Activated T-helper 2 cell treated with anti-CD3 and anti-CD28 coated beads, Interferon-gamma antibody, Interleukin-2, Interleukin-4, amounts not matched to agents 10 μg/mL and 5 μg/mL and 100 μg/mL, durations not matched to agents 14 hours and 24 hours and 36 hours (primary cell): ENCODE results near the gene SHD. TPM values are rescaled to one million over a fixed set of nuclear protein-coding genes. Genes with fewer than 3 reads are reported as not detected.
A peak's percentile ranks its signal among the peaks of the same experiment; 100 is the strongest.
"Not testable (repeated sequence)": the region's sequence is repeated elsewhere in the genome, so short reads cannot be mapped to it uniquely, and the experiment has no call there.

Experiments used
- DNase-seq: peaks from one replicate; pipeline ENCODE4 v3.0.0; 2021; ENCODE audit warnings: low spot score
- H3K27ac Mint-ChIP-seq: one replicate; pipeline ENCODE4 v1.8.0; 2021; ENCODE audit warnings: mixed read lengths
- H3K27me3 Mint-ChIP-seq: one replicate; pipeline ENCODE4 v1.8.0; 2021; ENCODE audit warnings: low read depth, mixed read lengths
- H3K36me3 Mint-ChIP-seq: one replicate; pipeline ENCODE4 v1.8.0; 2021; ENCODE audit warnings: low read depth, mixed read lengths
- H3K4me1 Mint-ChIP-seq: one replicate; pipeline ENCODE4 v1.8.0; 2021; ENCODE audit warnings: low read depth, mixed read lengths
- H3K4me3 Mint-ChIP-seq: one replicate; pipeline ENCODE4 v1.8.0; 2021; ENCODE audit warnings: low read depth, mild to moderate bottlenecking, moderate library complexity, mixed read lengths
- H3K9me3 Mint-ChIP-seq: one replicate; pipeline ENCODE4 v1.8.0; 2021; ENCODE audit warnings: mixed read lengths
- intact Hi-C: fragments of 100-400 bp; cut with micrococcal nuclease; formaldehyde crosslinking; loops from one replicate; pipeline ENCODE4 v1.15.1; 2023
- total RNA-seq: library from RNA; stranded (reverse); gene quantifications from 2 replicates; pipeline ENCODE4 v1.2.3, GENCODE V29; 2022

SHD gene
- total RNA-seq, 1 donor from 2014 or later, result 0.46 TPM

GRCh38 chr19:4327252-4327876 is 48.3 kb downstream of the SHD start:
- peak; percentile 66 for DNase-seq
- intact Hi-C loops, result loop anchor here (10.0 kb wide), 1 partner anchor 147 kb away; the partner anchor contains the start of gene HDGFL2

GRCh38 chr19:4327877-4328242 is 48.8 kb downstream of the SHD start:
- H3K27me3 Mint-ChIP-seq, result peaks cover 3% of the 10 kb centered on the region
- H3K36me3 Mint-ChIP-seq, result peaks cover 3% of the 10 kb centered on the region
- H3K4me3 Mint-ChIP-seq, result peak overlapping the region; percentile 83
- intact Hi-C loops, result loop anchor here (1.0 to 10.0 kb wide), 2 partner anchors 15 to 147 kb away; partner anchors contain the start of genes HDGFL2 and MPND
- H3K9me3 Mint-ChIP-seq, result no peaks in the 10 kb centered on the region
- DNase-seq, result peak; percentile 25
- no peak overlapping the region for H3K27ac Mint-ChIP-seq
- peaks cover 17% of the 10 kb centered on the region for H3K4me1 Mint-ChIP-seq

More at GRCh38 chr19:4327252-4327876, 48.3 kb downstream of the SHD start:
- peaks cover 3% of the 10 kb centered on the region for H3K36me3 Mint-ChIP-seq
- peaks cover 17% of the 10 kb centered on the region for H3K4me1 Mint-ChIP-seq
- H3K27me3 Mint-ChIP-seq, result peaks cover 3% of the 10 kb centered on the region
- H3K4me3 Mint-ChIP-seq, result peak overlapping the region; percentile 83
- no peaks in the 10 kb centered on the region for H3K9me3 Mint-ChIP-seq
- H3K27ac Mint-ChIP-seq, result peak overlapping the region; percentile 38

GRCh38 chr19:4328243-4328990 is 49.4 kb downstream of the SHD start:
- H3K36me3 Mint-ChIP-seq, result peaks cover 3% of the 10 kb centered on the region
- peaks cover 17% of the 10 kb centered on the region for H3K4me1 Mint-ChIP-seq
- peak overlapping the region; percentile 76 for H3K27ac Mint-ChIP-seq
- H3K27me3 Mint-ChIP-seq, result peaks cover 3% of the 10 kb centered on the region
- DNase-seq, result peak; percentile 85
- no peaks in the 10 kb centered on the region for H3K9me3 Mint-ChIP-seq
- peak overlapping the region; percentile 83 for H3K4me3 Mint-ChIP-seq
- intact Hi-C loops, result loop anchor here (1.0 to 10.0 kb wide), 2 partner anchors 15 to 146 kb away; partner anchors contain the start of genes HDGFL2 and MPND

GRCh38 chr19:4328991-4329681 is 50.1 kb downstream of the SHD start:
- Mint-ChIP-seq H3K27ac (peak overlapping the region; percentile 76), H3K4me3 (peak overlapping the region; percentile 83), H3K4me1 (peaks cover 17% of the 10 kb centered on the region)
- not testable (repeated sequence) for DNase-seq, H3K9me3 Mint-ChIP-seq, H3K36me3 Mint-ChIP-seq, H3K27me3 Mint-ChIP-seq
- intact Hi-C loops, result loop anchor here (1.0 to 10.0 kb wide), 2 partner anchors 14 to 146 kb away; partner anchors contain the start of genes HDGFL2 and MPND

GRCh38 chr19:4329858-4330257 is 50.8 kb downstream of the SHD start:
- Mint-ChIP-seq H3K27me3 (peaks cover 3% of the 10 kb centered on the region), H3K4me1 (peaks cover 17% of the 10 kb centered on the region), H3K4me3 (peak overlapping the region; percentile 17), H3K9me3 (no peaks in the 10 kb centered on the region), H3K36me3 (peaks cover 8% of the 10 kb centered on the region), H3K27ac (no peak overlapping the region)
- DNase-seq, result no peak
- intact Hi-C loops, result loop anchor here (10.0 kb wide), 1 partner anchor 145 kb away; the partner anchor contains the start of gene HDGFL2

GRCh38 chr19:4334929-4335570 is 56.0 kb downstream of the SHD start:
- intact Hi-C loops, result no loop called here
- no peak for DNase-seq
- Mint-ChIP-seq H3K4me1 (peaks cover 11% of the 10 kb centered on the region), H3K4me3 (no peak overlapping the region), H3K27ac (no peak overlapping the region), H3K36me3 (peaks cover 15% of the 10 kb centered on the region), H3K9me3 (peaks cover 7% of the 10 kb centered on the region), H3K27me3 (no peaks in the 10 kb centered on the region)

GRCh38 chr19:4337906-4338440 is 58.9 kb downstream of the SHD start:
- H3K9me3 Mint-ChIP-seq, result peaks cover 7% of the 10 kb centered on the region
- DNase-seq, result peak; percentile 18
- intact Hi-C loops, result no loop called here
- peak overlapping the region; percentile 89 for H3K4me3 Mint-ChIP-seq
- H3K36me3 Mint-ChIP-seq, result peaks cover 13% of the 10 kb centered on the region
- H3K4me1 Mint-ChIP-seq, result peaks cover 16% of the 10 kb centered on the region
- H3K27ac Mint-ChIP-seq, result peak overlapping the region; percentile 93
- H3K27me3 Mint-ChIP-seq, result no peaks in the 10 kb centered on the region

GRCh38 chr19:4338441-4339355 is 59.6 kb downstream of the SHD start, which contains the start of gene STAP2:
TSS of gene STAP2 (minus strand) at chr19:4338827. CDS start at chr19:4338753, 74 bp downstream.
- intact Hi-C loops, result no loop called here
- Mint-ChIP-seq H3K4me3 (peak within 1 kb of the TSS; percentile 89), H3K4me1 (peaks cover 16% of the 10 kb centered on the region), H3K27me3 (no peaks in the 10 kb centered on the region), H3K9me3 (peaks cover 7% of the 10 kb centered on the region), H3K36me3 (peaks cover 13% of the 10 kb centered on the region), H3K27ac (peak within 1 kb of the TSS; percentile 93)
- DNase-seq, result peak; percentile 23

Other genes with a start within 250 kb of the SHD start
- 39.9 and 41.2 TPM in 2 replicates for gene ZBTB7A, start 212.4 kb upstream of the SHD start, total RNA-seq
- gene MAP2K2, start 155.1 kb upstream of the SHD start, total RNA-seq, result 131 and 141 TPM in 2 replicates
- gene CREB3L3, start 125.6 kb upstream of the SHD start, total RNA-seq, result 1.6 and 2.5 TPM in 2 replicates
- gene SIRT6, start 96.7 kb upstream of the SHD start, total RNA-seq, result 34.6 and 42.4 TPM in 2 replicates
- gene ANKRD24, start 96.6 kb upstream of the SHD start, total RNA-seq, result 0.30 and 0.50 TPM in 2 replicates
- 47.0 and 55.4 TPM in 2 replicates for gene EBI3, start 49.7 kb upstream of the SHD start, total RNA-seq
- gene YJU2, start 32.2 kb upstream of the SHD start, total RNA-seq, result 29.7 and 30.8 TPM in 2 replicates
- 9.2 and 10.8 TPM in 2 replicates for gene TMIGD2, start 23.1 kb downstream of the SHD start, total RNA-seq
- gene FSD1, start 25.3 kb downstream of the SHD start, total RNA-seq, result 26.8 and 32.8 TPM in 2 replicates
- gene STAP2, start 59.6 kb downstream of the SHD start, total RNA-seq, result 15.4 and 17.1 TPM in 2 replicates
- gene MPND, start 64.3 kb downstream of the SHD start, total RNA-seq, result 19.3 and 20.2 TPM in 2 replicates
- gene SH3GL1, start 121.3 kb downstream of the SHD start, total RNA-seq, result 49.2 and 56.3 TPM in 2 replicates
- 81.9 and 87.8 TPM in 2 replicates for gene CHAF1A, start 123.4 kb downstream of the SHD start, total RNA-seq
- 51.7 and 52.8 TPM in 2 replicates for gene UBXN6, start 178.5 kb downstream of the SHD start, total RNA-seq
- gene HDGFL2, start 193.0 kb downstream of the SHD start, total RNA-seq, result 61.9 and 75.6 TPM in 2 replicates
- gene PLIN4, start 239.2 kb downstream of the SHD start, total RNA-seq, result 0.05 and 0.09 TPM in 2 replicates